ELR (cell line): ENCODE measurements around the gene CFAP61.

Experiments used
- DNase-seq: peaks from one replicate; pipeline ENCODE4 v3.0.0-alpha.2; 2015; ENCODE audit warnings: low read depth

The CFAP61 gene

DNA sequence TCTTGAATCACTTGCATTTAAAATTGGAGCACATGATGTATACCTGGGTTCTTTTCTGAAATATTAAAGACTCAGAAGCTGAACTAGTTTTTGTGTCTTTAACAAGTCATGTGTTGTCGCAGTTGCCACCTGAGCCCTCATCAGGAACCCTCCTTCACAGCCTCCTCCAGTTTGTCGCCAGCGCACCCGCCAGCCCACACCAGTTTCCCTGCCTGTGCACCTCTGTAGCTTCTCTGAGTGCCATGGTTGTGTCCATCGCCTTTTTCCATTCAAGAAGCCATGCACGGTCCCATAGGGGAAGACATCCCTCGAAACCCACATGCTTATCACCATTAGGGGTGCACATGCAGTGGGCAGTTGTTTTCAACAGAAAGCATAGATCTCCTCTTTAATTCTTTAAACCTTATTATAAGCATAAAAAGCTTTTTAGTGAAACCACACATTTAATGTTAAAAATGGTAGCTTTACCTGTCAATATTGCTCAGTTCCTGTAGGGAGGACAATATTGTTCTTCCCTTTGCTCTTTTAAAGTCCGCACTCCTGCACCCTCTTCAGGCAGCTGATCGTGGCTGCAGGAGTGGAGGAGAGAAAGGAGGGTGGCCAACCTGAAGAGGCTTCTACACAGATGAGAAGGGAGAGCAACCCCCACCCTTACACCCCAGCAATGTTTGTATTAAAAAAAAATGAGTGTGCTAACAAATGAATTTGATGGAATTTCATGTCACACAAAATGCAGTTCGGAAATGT, 121.9 kb downstream of the CFAP61 start:
- DNase-seq: peak; percentile 2

DNA sequence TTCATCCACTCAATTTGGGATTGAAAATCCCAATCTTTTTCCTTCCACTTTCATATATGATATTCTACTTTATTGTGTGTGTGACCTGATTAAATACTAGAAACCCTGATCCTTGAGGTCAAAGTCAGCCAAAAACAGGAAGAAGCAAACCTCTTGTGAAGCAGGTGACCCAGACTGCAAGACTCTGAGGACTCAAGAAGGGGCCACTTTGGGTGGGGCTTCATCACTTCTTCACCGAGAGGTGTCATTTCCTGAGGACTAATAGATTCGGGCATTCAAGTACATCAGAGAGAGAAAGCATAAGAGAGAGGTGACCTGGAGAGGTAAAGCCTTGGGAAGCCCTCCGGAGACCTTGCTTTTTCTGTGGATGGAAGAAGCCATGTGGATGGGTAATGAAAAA, 129.0 kb downstream of the CFAP61 start:
- DNase-seq: no peak

DNA sequence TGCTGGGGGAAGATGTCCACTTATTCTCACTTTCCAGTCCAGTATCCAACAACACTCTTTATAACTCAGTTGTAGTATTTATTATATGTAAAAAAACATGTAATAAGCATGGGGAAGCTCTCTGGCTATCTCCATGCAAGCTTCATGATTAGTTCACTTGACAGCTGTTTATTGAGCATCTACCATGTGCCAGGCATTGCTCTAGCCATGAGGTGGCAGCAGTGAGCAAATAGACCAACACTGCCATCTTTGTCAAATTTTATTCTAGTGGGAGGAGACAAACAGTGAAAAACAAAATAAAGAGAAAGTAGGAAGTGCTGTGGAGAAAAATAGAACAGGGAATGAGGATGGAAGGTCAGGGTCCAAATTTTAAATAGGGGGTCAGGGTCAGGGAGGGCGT, 131.8 kb downstream of the CFAP61 start:
- DNase-seq: peak; percentile 38

GRCh38 chr20:20184706-20185105, 132.4 kb downstream of the CFAP61 start:
- no peak for DNase-seq

DNA sequence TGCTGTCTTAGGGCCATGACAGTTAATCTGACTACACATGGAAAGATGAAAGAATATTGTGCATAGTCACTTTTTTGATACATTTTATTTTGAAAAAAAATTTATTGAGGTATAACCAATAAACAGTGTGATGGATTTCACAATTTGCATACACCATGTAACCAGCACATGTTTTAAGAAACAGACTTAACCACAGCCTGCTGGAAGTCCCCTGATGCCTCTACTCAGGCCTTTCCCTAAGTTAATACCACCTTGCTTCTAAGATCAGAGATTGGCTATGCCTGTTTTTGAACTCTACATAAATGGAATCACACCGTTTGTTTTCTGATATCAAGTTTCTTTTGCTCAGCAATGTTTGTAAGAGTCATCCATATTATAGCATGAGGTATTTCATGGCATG, 136.3 kb downstream of the CFAP61 start:
- no peak for DNase-seq

DNA sequence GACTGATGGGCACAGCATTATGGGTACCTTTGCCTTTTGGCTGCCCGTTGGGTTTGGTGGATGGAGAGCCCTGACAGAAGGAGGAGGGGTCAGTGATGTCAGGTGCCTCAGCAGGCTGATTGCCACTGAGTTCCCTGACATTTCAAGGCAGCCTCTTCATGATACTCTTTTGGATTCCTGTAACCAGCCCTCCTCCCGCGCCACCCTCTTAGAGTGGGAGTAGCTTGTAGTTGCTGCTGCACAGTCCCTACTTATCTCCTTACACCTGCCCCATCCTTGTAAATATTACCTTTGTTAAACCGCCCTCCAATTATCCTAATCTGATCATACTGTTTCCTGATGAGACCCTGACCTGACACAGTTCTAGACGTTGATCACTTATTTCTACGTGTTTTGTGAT, 140.0 kb downstream of the CFAP61 start:
- no peak for DNase-seq

GRCh38 chr20:20195021-20195705, 142.8 kb downstream of the CFAP61 start:
- DNase-seq: no peak

GRCh38 chr20:20196610-20197009, 144.3 kb downstream of the CFAP61 start:
- no peak for DNase-seq

GRCh38 chr20:20198011-20198410, 145.7 kb downstream of the CFAP61 start:
- no peak for DNase-seq

DNA sequence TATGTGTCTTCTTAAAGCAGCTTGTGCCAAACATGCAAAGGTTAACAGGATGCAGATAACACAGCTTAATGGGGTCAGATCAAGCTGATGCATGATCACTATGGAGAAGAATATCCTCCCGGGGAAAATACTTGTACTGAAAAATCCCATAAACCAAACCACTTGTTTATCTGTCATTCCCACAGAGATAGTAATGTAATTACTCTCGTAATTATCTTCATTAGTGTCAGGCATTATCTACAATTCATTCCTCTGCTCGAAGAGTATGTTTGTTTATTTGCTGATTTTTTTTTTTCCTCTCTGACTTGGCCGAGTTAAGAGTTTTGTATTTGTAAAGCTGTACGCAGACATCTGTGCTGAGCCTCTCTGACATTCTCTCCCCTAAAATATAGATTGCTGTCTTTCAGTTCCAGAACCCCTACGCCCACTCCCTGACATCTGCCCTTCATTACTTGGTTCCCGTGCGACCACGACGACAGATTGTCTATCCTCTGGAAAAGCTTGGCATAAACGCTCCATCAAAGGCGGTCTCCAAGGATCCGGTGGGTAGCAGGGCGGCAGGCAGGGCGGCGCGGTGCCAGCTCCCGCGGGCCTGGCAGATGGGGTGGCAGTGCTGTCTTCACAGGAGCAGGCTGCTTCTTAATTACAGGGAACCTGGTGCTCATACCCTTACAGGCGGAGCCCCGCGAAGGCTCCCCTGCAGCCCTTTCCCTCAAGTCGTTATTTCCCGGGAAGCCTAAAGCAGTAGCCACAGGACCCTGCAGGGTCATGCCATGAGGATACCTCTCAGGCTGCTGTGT, 147.2 kb downstream of the CFAP61 start:
- no peak for DNase-seq

- DNase-seq: no peak
Observed at GRCh38 chr20:20201124-20201523, 148.8 kb downstream of the CFAP61 start.

GRCh38 chr20:20201639-20202038, 149.3 kb downstream of the CFAP61 start:
- DNase-seq: no peak

DNA sequence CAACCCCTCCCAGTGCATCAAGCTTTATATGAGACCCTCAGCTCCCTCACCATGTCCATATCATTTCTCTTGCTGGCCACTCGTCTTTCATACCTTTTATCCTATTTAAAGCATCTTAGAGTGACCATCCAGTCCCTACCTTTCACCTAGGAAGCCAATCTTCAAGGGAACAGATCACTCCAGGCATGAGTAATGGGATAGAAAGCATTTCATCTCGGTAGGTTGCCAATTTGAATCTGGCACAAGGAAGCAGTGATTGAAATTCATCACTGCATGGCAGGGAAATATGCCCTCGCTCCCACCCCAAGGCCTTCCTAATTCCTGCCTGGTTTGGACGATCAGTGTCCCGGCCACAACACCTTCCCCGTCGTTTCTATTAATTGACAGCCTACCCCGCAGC, 150.4 kb downstream of the CFAP61 start:
- no peak for DNase-seq

DNA sequence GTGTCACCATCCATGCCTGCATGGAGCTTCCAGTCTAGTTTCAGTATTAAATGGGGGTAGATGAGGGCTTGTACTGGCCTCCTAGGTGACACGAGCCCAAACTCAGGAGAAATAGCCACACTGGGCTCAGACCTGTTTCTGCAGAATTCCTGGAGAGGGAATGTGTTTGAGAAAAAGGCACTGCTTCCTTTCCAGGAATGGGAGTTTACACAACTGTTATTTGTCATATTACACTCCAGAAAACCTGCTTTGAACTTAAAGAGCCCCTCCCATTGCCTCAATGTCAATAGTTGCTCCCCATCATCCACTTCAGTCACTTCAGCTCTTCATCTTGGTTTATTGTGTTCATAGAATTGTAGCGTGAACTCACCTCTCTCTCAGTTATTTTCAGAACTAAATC, 151.5 kb downstream of the CFAP61 start:
- DNase-seq: no peak

DNA sequence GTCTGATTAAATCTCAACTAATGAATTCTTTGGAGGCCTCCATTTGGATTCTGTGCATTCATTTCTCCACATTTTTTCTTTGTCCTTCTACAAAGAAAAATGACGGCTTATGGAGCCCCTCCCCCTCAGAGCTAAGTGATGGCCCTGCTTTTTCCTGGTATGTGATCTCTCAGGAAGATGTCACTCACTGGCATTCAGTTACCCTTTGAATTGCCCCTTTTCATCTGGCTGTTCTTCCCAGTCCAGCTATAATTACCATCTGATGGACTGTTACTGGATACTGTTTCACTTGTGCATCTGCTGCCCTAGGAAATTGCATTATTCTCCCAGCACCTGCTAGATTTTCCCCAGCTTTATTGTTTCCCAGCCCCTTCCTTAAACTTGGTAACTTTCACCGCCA, 151.9 kb downstream of the CFAP61 start:
- no peak for DNase-seq

DNA sequence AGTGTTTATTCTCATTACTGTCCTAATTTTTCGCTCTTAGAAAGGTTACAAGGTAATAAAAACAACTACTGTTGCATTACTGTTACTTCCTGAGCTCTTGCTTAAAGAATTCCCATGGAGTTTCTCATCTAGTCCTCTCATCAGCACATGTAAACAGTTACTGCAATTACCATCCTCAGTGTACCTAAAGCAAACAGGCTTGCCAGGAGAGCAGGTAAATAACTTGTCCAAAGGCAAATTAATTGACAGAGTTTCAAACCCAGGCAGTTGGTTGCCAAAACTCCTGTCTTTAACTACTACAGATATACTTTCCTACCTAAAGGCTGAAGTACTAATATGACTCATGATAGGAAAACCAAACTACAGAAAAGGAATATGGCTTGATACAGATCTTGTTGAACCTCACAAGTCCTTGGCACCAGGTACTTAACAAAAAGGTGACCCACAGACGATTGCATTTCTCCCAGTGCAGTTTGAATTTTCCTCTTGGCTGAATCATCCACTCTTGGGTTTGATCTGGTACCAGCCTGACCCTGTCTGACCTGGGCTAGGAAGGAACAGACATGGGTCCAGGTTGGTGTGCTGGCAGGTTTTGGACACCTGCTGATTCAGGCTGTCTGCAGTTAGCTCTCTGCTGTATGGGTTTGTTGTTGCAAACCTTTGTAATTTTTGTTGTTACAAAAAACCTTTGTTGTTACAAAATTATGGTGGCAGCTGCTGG, 153.0 kb downstream of the CFAP61 start:
- no peak for DNase-seq

- DNase-seq: no peak
Observed at GRCh38 chr20:20205862-20206236, 153.5 kb downstream of the CFAP61 start.

- no peak for DNase-seq
Observed at GRCh38 chr20:20206788-20207187, 154.5 kb downstream of the CFAP61 start.

DNA sequence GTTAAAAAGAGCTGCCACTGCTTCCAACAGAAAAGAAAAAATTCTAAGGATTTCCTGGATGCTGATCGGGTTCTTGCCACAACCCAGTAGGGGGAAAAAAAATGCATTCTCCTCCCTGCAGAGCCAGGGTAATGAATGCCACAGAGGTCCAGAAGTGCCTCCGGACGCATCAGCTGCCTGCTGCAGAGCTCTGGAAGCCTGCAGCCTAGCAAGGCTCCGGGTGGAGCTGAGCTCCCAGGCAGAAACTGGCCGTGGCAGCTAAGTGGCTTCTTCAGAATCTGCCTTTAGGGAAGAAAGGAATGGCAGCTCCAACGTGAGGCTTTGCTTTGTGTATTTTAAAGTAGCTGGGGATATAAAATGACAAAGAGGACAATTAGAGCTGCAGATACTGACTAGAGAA, 155.0 kb downstream of the CFAP61 start:
- no peak for DNase-seq

- DNase-seq: no peak
Observed at GRCh38 chr20:20207872-20208271, 155.5 kb downstream of the CFAP61 start.

DNA sequence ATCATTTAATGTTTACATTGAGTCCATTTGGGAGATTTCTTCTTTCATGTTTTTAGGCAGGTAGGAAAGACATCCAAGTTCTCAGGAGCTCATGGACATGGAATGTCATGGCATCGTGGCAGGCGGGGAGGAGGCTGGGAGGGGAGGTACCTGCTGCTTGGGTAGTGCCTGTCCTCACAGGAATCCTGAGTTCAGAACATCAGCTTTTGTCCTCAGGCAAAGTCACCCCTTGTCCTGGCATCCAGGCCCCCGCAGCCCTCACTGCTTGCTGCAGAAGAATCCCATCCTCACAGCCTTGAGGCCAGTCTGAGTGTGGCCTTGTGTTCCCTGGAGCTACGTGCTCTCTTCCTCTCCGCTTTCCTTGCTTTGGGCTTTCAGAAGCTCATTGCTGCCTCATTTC, 157.4 kb downstream of the CFAP61 start:
- no peak for DNase-seq

- DNase-seq: peak; percentile 8
Observed at GRCh38 chr20:20210327-20210726, 158.0 kb downstream of the CFAP61 start.

GRCh38 chr20:20210943-20211273, 158.6 kb downstream of the CFAP61 start:
- no peak for DNase-seq
